Measurements from ENCODE around the gene PCCA.

DNA sequence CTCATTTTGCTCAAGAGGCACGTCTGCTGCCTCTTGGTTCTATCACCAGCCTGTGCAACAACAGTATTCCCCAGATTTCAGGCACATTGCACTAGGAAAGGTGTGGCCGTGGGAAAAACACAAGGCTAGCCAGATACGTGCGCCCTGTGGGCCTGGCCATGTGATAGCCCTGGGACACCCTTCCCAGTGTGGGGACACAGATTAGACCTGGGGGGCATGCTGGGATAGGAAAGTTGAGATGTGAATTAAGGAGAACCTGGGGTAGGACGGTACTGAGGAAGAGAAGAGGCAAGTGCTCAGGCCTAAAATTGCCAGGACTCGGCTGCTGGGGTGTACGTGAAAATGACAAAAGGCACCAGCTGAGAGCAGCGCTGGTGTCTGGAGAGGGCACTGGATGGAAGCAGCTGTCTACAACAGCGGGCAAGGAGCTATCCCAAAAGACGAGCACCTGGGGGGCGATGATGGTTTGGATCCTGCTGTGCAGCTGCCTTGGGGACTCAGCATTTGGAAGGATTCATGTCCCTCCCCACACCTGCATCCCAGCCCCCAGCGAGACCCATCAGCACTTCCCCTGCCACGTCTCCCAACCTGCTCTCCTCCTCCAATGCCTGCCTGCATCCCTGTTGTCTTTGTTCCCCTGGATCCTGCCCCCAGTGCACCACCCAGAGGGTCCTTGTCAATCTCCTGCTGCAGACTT is 445.4 kb downstream of the PCCA start:
- TF ChIP-seq SMARCE1 (IDR thresholded peaks at IDR 0.05; ENCODE audit: borderline replicate concordance) (no peak), EP300 (IDR thresholded peaks at IDR 0.05; ENCODE audit: low read depth in 2 of 2, low read length in 2 of 2) (no peak), EP300 (CRISPR knock-in tag; IDR thresholded peaks at IDR 0.05; ENCODE audit: borderline replicate concordance) (no peak), ZNF451 (CRISPR knock-in tag; IDR thresholded peaks at IDR 0.05) (no peak), CENPX (CRISPR knock-in tag; IDR thresholded peaks at IDR 0.05) (no peak), CREM (IDR thresholded peaks at IDR 0.05) (no peak), CREM (CRISPR knock-in tag; IDR thresholded peaks at IDR 0.05) (no peak)
- TF ChIP-seq, protein P1, sequence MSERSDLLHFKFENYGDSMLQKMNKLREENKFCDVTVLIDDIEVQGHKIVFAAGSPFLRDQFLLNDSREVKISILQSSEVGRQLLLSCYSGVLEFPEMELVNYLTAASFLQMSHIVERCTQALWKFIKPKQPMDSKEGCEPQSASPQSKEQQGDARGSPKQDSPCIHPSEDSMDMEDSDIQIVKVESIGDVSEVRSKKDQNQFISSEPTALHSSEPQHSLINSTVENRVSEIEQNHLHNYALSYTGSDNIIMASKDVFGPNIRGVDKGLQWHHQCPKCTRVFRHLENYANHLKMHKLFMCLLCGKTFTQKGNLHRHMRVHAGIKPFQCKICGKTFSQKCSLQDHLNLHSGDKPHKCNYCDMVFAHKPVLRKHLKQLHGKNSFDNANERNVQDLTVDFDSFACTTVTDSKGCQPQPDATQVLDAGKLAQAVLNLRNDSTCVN (CRISPR knock-in tag; IDR thresholded peaks at IDR 0.05; ENCODE audit: borderline replicate concordance), result no peak
